Activated CD8-positive, alpha-beta memory T cell treated with anti-CD3 and anti-CD28 coated beads for 36 hours (primary cell): ENCODE results near the gene CLIC2. TPM values are rescaled to one million over a fixed set of nuclear protein-coding genes. Genes with fewer than 3 reads are reported as not detected.

ENCODE experiments used
- CTCF ChIA-PET: fragments of 350-600 bp; sonication (Branson Sonifier 250); formaldehyde crosslinking; loops from one replicate; lab custom pipeline; 2021; ENCODE audit warnings: antibody characterized with exemption; lab: Charles Lee
- POLR2A ChIA-PET: fragments of 350-600 bp; sonication (Branson Sonifier 250); formaldehyde crosslinking; loops from one replicate; lab custom pipeline; 2021; ENCODE audit warnings: antibody characterized with exemption; lab: Charles Lee
- total RNA-seq, 2 experiments: library from RNA; stranded (reverse); gene quantifications; one replicate each; pipeline ENCODE4 v1.2.3, GENCODE V29; 2021

Gene CLIC2
- total RNA-seq, 2 experiments from 2014 or later, result 0.27 to 0.32 TPM

GRCh38 chrX:155263854-155264628 lies 70.4 kb downstream of the CLIC2 start, which contains the start of gene RAB39B:
TSS of gene RAB39B (minus strand) at chrX:155264491. CDS start at chrX:155264288, 203 bp downstream.
- ChIA-PET POLR2A (interaction anchor here (0.6 kb wide), 1 partner anchor 237 kb away, joined by 3 read pairs; the partner anchor contains the start of gene FUNDC2), CTCF (no interaction called here)

- POLR2A ChIA-PET, result interaction anchor here (0.6 kb wide), 1 partner anchor 237 kb away, joined by 3 read pairs; the partner anchor contains the start of gene FUNDC2
- CTCF ChIA-PET, result no interaction called here
These were observed 71.3 kb downstream of the CLIC2 start for GRCh38 chrX:155262970-155263754.

- ChIA-PET POLR2A (no interaction called here), CTCF (no interaction called here)
These were observed 74.7 kb downstream of the CLIC2 start for GRCh38 chrX:155259752-155260151.

- CTCF ChIA-PET, result no interaction called here
- POLR2A ChIA-PET, result no interaction called here
These were observed 83.0 kb downstream of the CLIC2 start for GRCh38 chrX:155251391-155251790.

GRCh38 chrX:155247497-155247896 lies 86.9 kb downstream of the CLIC2 start:
- ChIA-PET CTCF (no interaction called here), POLR2A (no interaction called here)

GRCh38 chrX:155246748-155247147 lies 87.7 kb downstream of the CLIC2 start:
- ChIA-PET CTCF (no interaction called here), POLR2A (no interaction called here)

GRCh38 chrX:155242300-155242699 lies 92.1 kb downstream of the CLIC2 start:
- ChIA-PET POLR2A (no interaction called here), CTCF (no interaction called here)

GRCh38 chrX:155237719-155238118 lies 96.7 kb downstream of the CLIC2 start:
- CTCF ChIA-PET, result no interaction called here

GRCh38 chrX:155235891-155236290 lies 98.5 kb downstream of the CLIC2 start:
- ChIA-PET CTCF (no interaction called here), POLR2A (no interaction called here)

More at GRCh38 chrX:155237719-155238118, 96.7 kb downstream of the CLIC2 start:
- POLR2A ChIA-PET, result no interaction called here

- POLR2A ChIA-PET, result no interaction called here
- CTCF ChIA-PET, result no interaction called here
These were observed 103.3 kb downstream of the CLIC2 start for GRCh38 chrX:155231163-155231562.

Other genes starting within 250 kb of the CLIC2 start
- 10 to 100 TPM; 77.4 to 80.8 TPM for gene VBP1, start 118.2 kb downstream of the CLIC2 start, total RNA-seq
- gene RAB39B, start 70.1 kb downstream of the CLIC2 start, total RNA-seq, result 10 to 100 TPM; 12.3 to 12.5 TPM
- not detected for gene F8A2, start 47.5 kb upstream of the CLIC2 start, total RNA-seq
- gene F8A3, start 124.0 kb upstream of the CLIC2 start, total RNA-seq, result 10 to 100 TPM; 10.4 to 12.2 TPM